Measurements from ENCODE around the gene CFHR5. TPM values are rescaled to one million over a fixed set of nuclear protein-coding genes. Genes with fewer than 3 reads are reported as not detected.

The CFHR5 gene
- total and polyA plus RNA-seq, 2 donors (not counting 3 experiments of a cell fraction or from before 2014, with no cell fraction given), result not detected

DNA sequence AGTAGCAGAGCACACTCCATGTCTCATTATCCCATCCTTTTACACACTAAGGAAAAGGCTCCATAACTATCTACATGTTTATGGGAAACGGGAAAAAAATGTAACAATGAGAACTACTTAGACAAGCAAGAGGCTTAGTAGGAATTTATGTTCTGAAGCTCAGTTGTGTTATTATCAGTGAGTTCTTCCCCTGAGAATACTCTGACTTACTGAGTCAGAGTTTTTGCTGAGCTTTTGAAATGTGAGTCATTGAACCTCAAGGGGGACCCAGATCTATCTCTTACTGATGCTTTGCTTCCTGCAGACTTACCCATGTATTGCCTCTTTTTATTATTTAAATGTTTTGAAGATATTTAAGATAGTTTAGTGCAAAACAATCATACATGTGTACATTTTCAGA lies 20.1 kb downstream of the CFHR5 start:
- no peak for FAIRE-seq
- Histone ChIP-seq H3K27ac (ENCODE audit: insufficient read depth, low read depth, low read length) (no peak overlapping the region), H3K4me3 (replicated peaks in 1 of 3; ENCODE audit: insufficient read depth in 1 of 3, low read depth in 1 of 3, low read length in 3 of 3) (no peak overlapping the region), H3K4me2 (ENCODE audit: insufficient read depth, low read length) (no peak overlapping the region), H3K9me3 (replicated peaks; ENCODE audit: control insufficient read depth, insufficient read depth, low read length) (no peaks in the 10 kb centered on the region), H3K9me1 (replicated peaks; ENCODE audit: control insufficient read depth, extremely low read depth, insufficient read depth, low read length) (no peaks in the 10 kb centered on the region), H2AFZ (ENCODE audit: low read depth, low read length) (no peak overlapping the region), H3K27me3 (ENCODE audit: control insufficient read depth in 2 of 2, insufficient read depth in 2 of 2, low read length in 2 of 2) (no peaks in the 10 kb centered on the region), H3K9ac (replicated peaks; ENCODE audit: extremely low read depth, insufficient read depth, low read length) (no peak overlapping the region), H3K4me1 (ENCODE audit: control insufficient read depth, extremely low read depth, insufficient read depth, low read length) (no peaks in the 10 kb centered on the region), H4K20me1 (replicated peaks; ENCODE audit: control insufficient read depth, extremely low read depth, insufficient read depth, low read length) (no peaks in the 10 kb centered on the region), H3K79me2 (ENCODE audit: control insufficient read depth, insufficient read depth, low read length) (no peaks in the 10 kb centered on the region), H3K36me3 (ENCODE audit: control insufficient read depth in 2 of 2, extremely low read depth in 1 of 2, insufficient read depth in 2 of 2, low read length in 2 of 2) (no peaks in the 10 kb centered on the region)
- TF ChIP-seq JUN (IDR thresholded peaks at IDR 0.05; ENCODE audit: borderline replicate concordance, insufficient read depth, insufficient read length, low read depth), result no peak
- TF ChIP-seq POLR2A (IDR thresholded peaks at IDR 0.05; ENCODE audit: low read depth, low read length), result no peak
- no peak for TF ChIP-seq POLR2AphosphoS5 (IDR thresholded peaks at IDR 0.05; ENCODE audit: insufficient read depth, low read depth, low read length)
- TF ChIP-seq FOS (IDR thresholded peaks at IDR 0.05; ENCODE audit: borderline replicate concordance, insufficient read depth, low read length), result no peak
- TF ChIP-seq, protein P1, sequence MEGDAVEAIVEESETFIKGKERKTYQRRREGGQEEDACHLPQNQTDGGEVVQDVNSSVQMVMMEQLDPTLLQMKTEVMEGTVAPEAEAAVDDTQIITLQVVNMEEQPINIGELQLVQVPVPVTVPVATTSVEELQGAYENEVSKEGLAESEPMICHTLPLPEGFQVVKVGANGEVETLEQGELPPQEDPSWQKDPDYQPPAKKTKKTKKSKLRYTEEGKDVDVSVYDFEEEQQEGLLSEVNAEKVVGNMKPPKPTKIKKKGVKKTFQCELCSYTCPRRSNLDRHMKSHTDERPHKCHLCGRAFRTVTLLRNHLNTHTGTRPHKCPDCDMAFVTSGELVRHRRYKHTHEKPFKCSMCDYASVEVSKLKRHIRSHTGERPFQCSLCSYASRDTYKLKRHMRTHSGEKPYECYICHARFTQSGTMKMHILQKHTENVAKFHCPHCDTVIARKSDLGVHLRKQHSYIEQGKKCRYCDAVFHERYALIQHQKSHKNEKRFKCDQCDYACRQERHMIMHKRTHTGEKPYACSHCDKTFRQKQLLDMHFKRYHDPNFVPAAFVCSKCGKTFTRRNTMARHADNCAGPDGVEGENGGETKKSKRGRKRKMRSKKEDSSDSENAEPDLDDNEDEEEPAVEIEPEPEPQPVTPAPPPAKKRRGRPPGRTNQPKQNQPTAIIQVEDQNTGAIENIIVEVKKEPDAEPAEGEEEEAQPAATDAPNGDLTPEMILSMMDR (IDR thresholded peaks at IDR 0.05; ENCODE audit: extremely low read depth in 1 of 2, insufficient read depth in 1 of 2, low read depth in 1 of 2, low read length in 2 of 2), result no peak
- no peak for TF ChIP-seq MYC (IDR thresholded peaks at IDR 0.05; ENCODE audit: low read depth, low read length)
- TF ChIP-seq, protein P2, sequence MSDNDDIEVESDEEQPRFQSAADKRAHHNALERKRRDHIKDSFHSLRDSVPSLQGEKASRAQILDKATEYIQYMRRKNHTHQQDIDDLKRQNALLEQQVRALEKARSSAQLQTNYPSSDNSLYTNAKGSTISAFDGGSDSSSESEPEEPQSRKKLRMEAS (IDR thresholded peaks at IDR 0.05; ENCODE audit: insufficient read depth, insufficient read length), result no peak
- TF ChIP-seq GATA2 (IDR thresholded peaks at IDR 0.05; ENCODE audit: insufficient read depth, insufficient read length, low read depth, low read length), result no peak
- TF ChIP-seq EZH2 (IDR thresholded peaks at IDR 0.05; ENCODE audit: borderline replicate concordance, low read depth, low read length, severe bottlenecking), result no peak
- DNase-seq (ENCODE audit: low read depth, low spot score), result no peak
- ChIA-PET POLR2A (no interaction called here), CTCF (interaction anchor here (1.1 kb wide), 1 partner anchor 11 kb away, joined by 4 read pairs; no protein-coding TSS in a partner anchor)
- dilution Hi-C loops (cut with MboI; ENCODE audit: extremely low pct_ligation_motif_present, low sequenced_read_pairs), result no loop called here
- intact Hi-C loops (cut with micrococcal nuclease), result no loop called here
- no TSS peak for BruUV-seq (replicated peaks)
